ENCODE results near the gene ATP2B2.
A peak's percentile ranks its signal among the peaks of the same experiment; 100 is the strongest.

Gene ATP2B2

GRCh38 chr3:10510086-10510742 lies 4.8 kb upstream of the ATP2B2 start:
- Mint-ChIP-seq H3K36me3 (no peaks in the 10 kb centered on the region), H3K27me3 (peaks cover 20% of the 10 kb centered on the region), H3K27ac (no peak overlapping the region), H3K9me3 (no peaks in the 10 kb centered on the region), H3K4me3 (no peak overlapping the region), H3K4me1 (peaks cover 7% of the 10 kb centered on the region)
- no peak for ATAC-seq

GRCh38 chr3:10509325-10509724 lies 3.9 kb upstream of the ATP2B2 start:
- H3K27ac Mint-ChIP-seq, result no peak overlapping the region
- ATAC-seq, result no peak
- H3K4me1 Mint-ChIP-seq, result no peaks in the 10 kb centered on the region
- no peaks in the 10 kb centered on the region for H3K36me3 Mint-ChIP-seq
- H3K27me3 Mint-ChIP-seq, result peaks cover 26% of the 10 kb centered on the region
- H3K9me3 Mint-ChIP-seq, result no peaks in the 10 kb centered on the region
- no peak overlapping the region for H3K4me3 Mint-ChIP-seq

GRCh38 chr3:10508619-10509260 lies 3.4 kb upstream of the ATP2B2 start:
- Mint-ChIP-seq H3K4me3 (no peak overlapping the region), H3K9me3 (no peaks in the 10 kb centered on the region), H3K27ac (no peak overlapping the region), H3K36me3 (no peaks in the 10 kb centered on the region), H3K4me1 (no peaks in the 10 kb centered on the region), H3K27me3 (peaks cover 26% of the 10 kb centered on the region)
- no peak for ATAC-seq

GRCh38 chr3:10508235-10508618 lies 2.8 kb upstream of the ATP2B2 start:
- no peaks in the 10 kb centered on the region for H3K4me1 Mint-ChIP-seq
- no peaks in the 10 kb centered on the region for H3K36me3 Mint-ChIP-seq
- H3K27ac Mint-ChIP-seq, result no peak overlapping the region
- no peaks in the 10 kb centered on the region for H3K9me3 Mint-ChIP-seq
- peaks cover 26% of the 10 kb centered on the region for H3K27me3 Mint-ChIP-seq
- no peak overlapping the region for H3K4me3 Mint-ChIP-seq
- ATAC-seq, result no peak

GRCh38 chr3:10507331-10507730 lies 1.9 kb upstream of the ATP2B2 start:
- Mint-ChIP-seq H3K4me3 (no peak overlapping the region), H3K36me3 (no peaks in the 10 kb centered on the region), H3K27ac (no peak overlapping the region), H3K27me3 (peaks cover 26% of the 10 kb centered on the region), H3K4me1 (no peaks in the 10 kb centered on the region), H3K9me3 (no peaks in the 10 kb centered on the region)
- ATAC-seq, result no peak

- H3K36me3 Mint-ChIP-seq, result no peaks in the 10 kb centered on the region
- no peak overlapping the region for H3K27ac Mint-ChIP-seq
- no peaks in the 10 kb centered on the region for H3K4me1 Mint-ChIP-seq
- no peak overlapping the region for H3K4me3 Mint-ChIP-seq
- no peaks in the 10 kb centered on the region for H3K9me3 Mint-ChIP-seq
- peak; percentile 21 for ATAC-seq
- peaks cover 32% of the 10 kb centered on the region for H3K27me3 Mint-ChIP-seq
Observed at GRCh38 chr3:10506696-10507095, 1.3 kb upstream of the ATP2B2 start.

GRCh38 chr3:10505791-10506585 lies 602 bp upstream of the ATP2B2 start:
- no peak overlapping the region for H3K27ac Mint-ChIP-seq
- ATAC-seq, result no peak
- peaks cover 39% of the 10 kb centered on the region for H3K27me3 Mint-ChIP-seq

GRCh38 chr3:10504171-10505049 lies 976 bp downstream of the ATP2B2 start:
- Mint-ChIP-seq H3K9me3 (no peaks in the 10 kb centered on the region), H3K27me3 (peaks cover 50% of the 10 kb centered on the region), H3K4me1 (no peaks in the 10 kb centered on the region), H3K36me3 (no peaks in the 10 kb centered on the region), H3K4me3 (no peak overlapping the region), H3K27ac (no peak overlapping the region)
- ATAC-seq, result no peak

More at GRCh38 chr3:10505791-10506585, 602 bp upstream of the ATP2B2 start:
- Mint-ChIP-seq H3K9me3 (no peaks in the 10 kb centered on the region), H3K4me1 (no peaks in the 10 kb centered on the region), H3K4me3 (no peak overlapping the region), H3K36me3 (no peaks in the 10 kb centered on the region)

- no peak overlapping the region for H3K4me3 Mint-ChIP-seq
- H3K27me3 Mint-ChIP-seq, result peaks cover 59% of the 10 kb centered on the region
- ATAC-seq, result no peak
- H3K4me1 Mint-ChIP-seq, result no peaks in the 10 kb centered on the region
- no peaks in the 10 kb centered on the region for H3K9me3 Mint-ChIP-seq
- no peaks in the 10 kb centered on the region for H3K36me3 Mint-ChIP-seq
- H3K27ac Mint-ChIP-seq, result no peak overlapping the region
Observed at GRCh38 chr3:10503217-10503796, 2.1 kb downstream of the ATP2B2 start.

GRCh38 chr3:10502185-10502880 lies 3.1 kb downstream of the ATP2B2 start:
- no peak overlapping the region for H3K27ac Mint-ChIP-seq
- no peaks in the 10 kb centered on the region for H3K9me3 Mint-ChIP-seq
- ATAC-seq, result peak; percentile 32
- H3K4me3 Mint-ChIP-seq, result no peak overlapping the region
- no peaks in the 10 kb centered on the region for H3K36me3 Mint-ChIP-seq
- H3K4me1 Mint-ChIP-seq, result no peaks in the 10 kb centered on the region
- peaks cover 59% of the 10 kb centered on the region for H3K27me3 Mint-ChIP-seq

GRCh38 chr3:10501664-10502052 lies 3.7 kb downstream of the ATP2B2 start:
- no peaks in the 10 kb centered on the region for H3K9me3 Mint-ChIP-seq
- ATAC-seq, result no peak

GRCh38 chr3:10500717-10501663 lies 4.4 kb downstream of the ATP2B2 start:
- no peaks in the 10 kb centered on the region for H3K4me1 Mint-ChIP-seq
- peaks cover 47% of the 10 kb centered on the region for H3K27me3 Mint-ChIP-seq
- H3K9me3 Mint-ChIP-seq, result no peaks in the 10 kb centered on the region
- no peak for ATAC-seq
- H3K36me3 Mint-ChIP-seq, result no peaks in the 10 kb centered on the region
- H3K4me3 Mint-ChIP-seq, result no peak overlapping the region
- H3K27ac Mint-ChIP-seq, result no peak overlapping the region

More at GRCh38 chr3:10501664-10502052, 3.7 kb downstream of the ATP2B2 start:
- no peak overlapping the region for H3K4me3 Mint-ChIP-seq
- H3K27ac Mint-ChIP-seq, result no peak overlapping the region
- H3K4me1 Mint-ChIP-seq, result no peaks in the 10 kb centered on the region
- no peaks in the 10 kb centered on the region for H3K36me3 Mint-ChIP-seq
- H3K27me3 Mint-ChIP-seq, result peaks cover 53% of the 10 kb centered on the region

GRCh38 chr3:10498271-10498670 lies 7.1 kb downstream of the ATP2B2 start:
- Mint-ChIP-seq H3K36me3 (no peaks in the 10 kb centered on the region), H3K27ac (no peak overlapping the region), H3K9me3 (no peaks in the 10 kb centered on the region), H3K4me3 (no peak overlapping the region), H3K27me3 (peaks cover 33% of the 10 kb centered on the region), H3K4me1 (no peaks in the 10 kb centered on the region)
- no peak for ATAC-seq

All from stimulated activated memory B cell treated with anti-CD40 and anti-IgM and Interleukin-4, amounts not matched to agents 10 μg/mL and 1 μg/mL and 100 μg/mL, for 72 hours (primary cell).